HCT116 (cell line): Measurements from ENCODE around the gene NLRP11. TPM values are rescaled to one million over a fixed set of nuclear protein-coding genes. Genes with fewer than 3 reads are reported as not detected.

Experiments used
- ATAC-seq: fragments of 200-7000 bp; cut with Tn5 transposase; 2 replicates; pipeline ENCODE4 v1.9.1; 2020; ENCODE audit warnings: mild to moderate bottlenecking, moderate library complexity
- BruUV-seq: library from RNA; stranded (reverse); fragments of 400-500 nt; replicated peaks from 2 replicates; lab custom pipeline; 2021; lab: Mats Ljungman, UMichigan
- CTCF ChIA-PET: fragments of 300-600 bp; sonication (Branson Sonifier 250); formaldehyde crosslinking; loops from one replicate; lab custom pipeline; 2021; ENCODE audit warnings: antibody characterized with exemption; lab: Charles Lee
- POLR2A ChIA-PET: fragments of 300-600, 350-600 bp; sonication (Branson Sonifier 250); formaldehyde crosslinking; loops from one replicate; lab custom pipeline; 2021; ENCODE audit warnings: antibody characterized with exemption; lab: Charles Lee
- RAD21 ChIA-PET, 2 experiments: fragments of 300-600 bp; sonication (Branson Sonifier 250); formaldehyde crosslinking; loops; one replicate each; lab custom pipeline; 2023; ENCODE audit warnings: low total read pairs in 2 of 2; ENCODE audit not compliant: uncharacterized antibody in 2 of 2, unreplicated experiment in 2 of 2, low non-redundant PET in 1 of 2; lab: Charles Lee
- DNase-seq: peaks from one replicate; pipeline ENCODE4 v3.0.0-alpha.2; 2010; ENCODE audit warnings: low read depth, low spot score
- H2AFZ ChIP-seq: fragments of 200-600 bp; shearing (Covaris generic), sonication (generic); 2 replicates; pipeline ENCODE4 v1.6.1; 2017; ENCODE audit warnings: low read depth, mixed run types, mixed read lengths, antibody characterized with exemption, low read length; ENCODE audit not compliant: poor library complexity, severe bottlenecking
- H3K27ac ChIP-seq: 2 replicates; pipeline ENCODE4 v1.5.1; 2012; ENCODE audit warnings: low read depth, low read length
- H3K27me3 ChIP-seq: fragments of 200-600 bp; sonication (generic); 2 replicates; pipeline ENCODE4 v1.6.1; 2016; ENCODE audit warnings: mixed run types, low read length, mixed read lengths; ENCODE audit not compliant: insufficient read depth
- H3K36me3 ChIP-seq, 2 experiments: fragments of 200-500 bp in 1 of 2; fragments of 200-600 bp in 1 of 2; sonication (Bioruptor generic) in 1 of 2; sonication (generic) in 1 of 2; 2 replicates each; pipeline versions ENCODE4 v1.5.1 to v1.6.1; 2014 to 2016; ENCODE audit warnings: low read length in 2 of 2, inconsistent platforms in 1 of 2, mixed read lengths in 1 of 2, mixed run types in 1 of 2; ENCODE audit not compliant: insufficient read depth in 2 of 2, control insufficient read depth in 1 of 2
- H3K4me1 ChIP-seq, 2 experiments: fragments of 200-600 bp in 1 of 2; sonication (generic) in 1 of 2; 2 replicates each; pipeline versions ENCODE4 v1.5.1 to v1.6.1; 2012 to 2017; ENCODE audit warnings: low read length in 2 of 2, inconsistent platforms in 1 of 2, mild to moderate bottlenecking in 1 of 2, mixed read lengths in 1 of 2, mixed run types in 1 of 2, moderate library complexity in 1 of 2; ENCODE audit not compliant: insufficient read depth in 2 of 2, control insufficient read depth in 1 of 2
- H3K4me2 ChIP-seq: fragments of 200-600 bp; sonication (generic); 2 replicates; pipeline ENCODE4 v1.6.1; 2017; ENCODE audit warnings: mixed run types, low read length, mixed read lengths
- H3K4me3 ChIP-seq, 2 experiments: fragments of 200-600 bp in 1 of 2; sonication (generic) in 1 of 2; replicated peaks in 1 of 2; 2 replicates each; pipeline ENCODE4 v1.5.1; 2011 to 2016; ENCODE audit warnings: low read length in 2 of 2, control low read depth in 1 of 2, low read depth in 1 of 2, mild to moderate bottlenecking in 1 of 2, mixed read lengths in 1 of 2, mixed run types in 1 of 2
- H3K79me2 ChIP-seq: fragments of 200-600 bp; sonication (generic); 2 replicates; pipeline ENCODE4 v1.6.1; 2017; ENCODE audit warnings: mild to moderate bottlenecking, mixed run types, low read length, moderate library complexity, mixed read lengths; ENCODE audit not compliant: insufficient read depth
- H3K9ac ChIP-seq: fragments of 200-600 bp; sonication (generic); 2 replicates; pipeline ENCODE4 v1.6.1; 2016; ENCODE audit warnings: low read length, mixed read lengths
- H3K9me2 ChIP-seq: fragments of 200-600 bp; sonication (generic), shearing (Covaris generic); 2 replicates; pipeline ENCODE4 v1.6.1; 2017; ENCODE audit warnings: mixed run types, mild to moderate bottlenecking, moderate library complexity; ENCODE audit not compliant: insufficient read depth
- H3K9me3 ChIP-seq, 2 experiments: fragments of 200-500 bp in 1 of 2; fragments of 200-600 bp in 1 of 2; sonication (Bioruptor generic) in 1 of 2; sonication (generic) in 1 of 2; 2 replicates each; pipeline ENCODE4 v1.6.1; 2014 to 2017; ENCODE audit warnings: low read length in 2 of 2, mixed read lengths in 2 of 2, inconsistent platforms in 1 of 2, low read depth in 1 of 2, mild to moderate bottlenecking in 1 of 2, mixed run types in 1 of 2, moderate library complexity in 1 of 2; ENCODE audit not compliant: control insufficient read depth in 1 of 2, insufficient read depth in 1 of 2
- H4K20me1 ChIP-seq: fragments of 200-600 bp; sonication (generic), shearing (Covaris generic); 2 replicates; pipeline ENCODE4 v1.6.1; 2017; ENCODE audit warnings: mixed run types, mild to moderate bottlenecking, moderate library complexity; ENCODE audit not compliant: insufficient read depth
- CBX3 ChIP-seq: IDR thresholded peaks from 2 replicates; pipeline ENCODE4 v1.6.1; 2012; ENCODE audit warnings: low read depth
- CEBPB ChIP-seq: IDR thresholded peaks from 2 replicates; pipeline ENCODE4 v1.6.1; 2012; ENCODE audit warnings: low read depth
- EGR1 ChIP-seq: IDR thresholded peaks from 2 replicates; pipeline ENCODE4 v1.6.1; 2012; ENCODE audit warnings: low read depth
- ELF1 ChIP-seq: IDR thresholded peaks from 2 replicates; pipeline ENCODE4 v1.6.1; 2012; ENCODE audit warnings: low read depth, borderline replicate concordance
- EZH2 ChIP-seq: fragments of 200-600 bp; sonication (generic); IDR thresholded peaks from 2 replicates; pipeline ENCODE4 v1.6.1; 2017; ENCODE audit warnings: antibody characterized with exemption, mixed run types
- EZH2phosphoT487 ChIP-seq: fragments of 200-600 bp; IDR thresholded peaks from 2 replicates; pipeline ENCODE4 v1.6.1; 2018; ENCODE audit warnings: antibody characterized with exemption, borderline replicate concordance
- FOSL1 ChIP-seq: IDR thresholded peaks from 2 replicates; pipeline ENCODE4 v1.6.1; 2012; ENCODE audit warnings: low read depth
- JUND ChIP-seq: IDR thresholded peaks from 2 replicates; pipeline ENCODE4 v1.6.1; 2012
- POLR2A ChIP-seq: IDR thresholded peaks from 2 replicates; pipeline ENCODE4 v1.7.0; 2011; ENCODE audit warnings: borderline replicate concordance; ENCODE audit not compliant: insufficient read depth, insufficient read length; ENCODE audit errors: extremely low read depth
- POLR2AphosphoS5 ChIP-seq: IDR thresholded peaks from 2 replicates; pipeline ENCODE4 v1.6.1; 2011; ENCODE audit warnings: mild to moderate bottlenecking, low read depth, low read length, moderate library complexity
- RAD21 ChIP-seq: IDR thresholded peaks from 2 replicates; pipeline ENCODE4 v1.6.1; 2012; ENCODE audit warnings: low read depth, mild to moderate bottlenecking
- SIN3A ChIP-seq: IDR thresholded peaks from 2 replicates; pipeline ENCODE4 v1.6.1; 2012; ENCODE audit warnings: low read depth
- SP1 ChIP-seq: IDR thresholded peaks from 2 replicates; pipeline ENCODE4 v1.6.1; 2012; ENCODE audit warnings: low read depth
- SRF ChIP-seq: IDR thresholded peaks from 2 replicates; pipeline ENCODE4 v1.6.1; 2012; ENCODE audit warnings: low read depth
- TCF7L2 ChIP-seq: IDR thresholded peaks from 2 replicates; pipeline ENCODE4 v1.7.0; 2011; ENCODE audit warnings: borderline replicate concordance, inconsistent platforms; ENCODE audit not compliant: insufficient read depth, insufficient read length; ENCODE audit errors: extremely low read depth
- ZFX ChIP-seq: fragments of 450-650 bp; IDR thresholded peaks from 2 replicates; pipeline ENCODE4 v1.6.1; 2017
- ZNF274 ChIP-seq: fragments of 200-500 bp; sonication (Bioruptor generic); IDR thresholded peaks from 2 replicates; pipeline ENCODE4 v1.6.1; 2014; ENCODE audit warnings: mild to moderate bottlenecking, low read depth, low read length, inconsistent platforms
- intact Hi-C: fragments of 100-400 bp; cut with micrococcal nuclease; formaldehyde crosslinking; loops from 2 replicates; pipeline ENCODE4 v1.10.0; 2022
- total RNA-seq: library from RNA; stranded (reverse); gene quantifications from one replicate; pipeline ENCODE4 v1.2.1, GENCODE V29; 2021; ENCODE audit not compliant: unreplicated experiment
- TF ChIP-seq, protein P1 (sequence below): IDR thresholded peaks from 2 replicates; pipeline ENCODE4 v1.6.1; 2012
- TF ChIP-seq, protein P2 (sequence below), 3 experiments: fragments of 200-600 bp in 1 of 3; sonication (generic) in 1 of 3; IDR thresholded peaks in 2 of 3; conservative IDR thresholded peaks in 1 of 3; 2 replicates each; pipeline ENCODE4 v1.5.1; 2012 to 2017; ENCODE audit warnings: low read depth in 2 of 3, low read length in 2 of 3, antibody characterized with exemption in 1 of 3, borderline replicate concordance in 1 of 3, control low read depth in 1 of 3, mild to moderate bottlenecking in 1 of 3, mixed read lengths in 1 of 3, mixed run types in 1 of 3, moderate library complexity in 1 of 3; ENCODE audit not compliant: insufficient read depth in 1 of 3

The NLRP11 gene
- total RNA-seq, 1 experiment from 2014 or later, result 0.86 TPM

DNA sequence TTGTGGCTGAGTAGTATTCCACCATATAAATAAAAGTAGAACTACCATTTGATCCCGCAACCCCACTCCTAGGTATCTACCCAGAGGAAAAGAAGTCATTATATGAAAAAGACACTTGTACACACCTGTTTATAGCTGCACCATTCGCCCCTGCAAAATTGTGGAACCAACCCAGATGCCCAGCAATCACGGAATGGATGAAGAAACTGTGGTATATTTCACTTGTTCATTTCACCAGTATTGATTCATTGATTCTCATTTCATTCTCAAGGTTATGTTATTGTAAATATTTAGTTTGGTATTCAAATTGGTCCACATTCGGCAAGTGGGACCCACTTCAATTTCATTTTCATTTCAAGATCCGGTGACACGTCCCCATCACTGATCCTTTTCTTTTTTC lies 81.1 kb downstream of the NLRP11 start:
- H3K9ac ChIP-seq, result no peak overlapping the region
- H3K27me3 ChIP-seq, result peaks cover 21% of the 10 kb centered on the region; the same call in 1 of the 2 replicates
- H3K4me1 ChIP-seq, result no peaks in the 10 kb centered on the region
- ATAC-seq (no peak), DNase-seq (no peak)
- no peaks in the 10 kb centered on the region for H3K9me2 ChIP-seq
- ChIA-PET RAD21 (no interaction called here), CTCF (no interaction called here), POLR2A (no interaction called here)
- no peaks in the 10 kb centered on the region for H3K79me2 ChIP-seq
- no peaks in the 10 kb centered on the region for H4K20me1 ChIP-seq
- no peak for TF ChIP-seq SP1
- TF ChIP-seq ZFX, result no peak
- TF ChIP-seq CBX3, result no peak
- no peak for TF ChIP-seq ZNF274
- TF ChIP-seq, protein P1, sequence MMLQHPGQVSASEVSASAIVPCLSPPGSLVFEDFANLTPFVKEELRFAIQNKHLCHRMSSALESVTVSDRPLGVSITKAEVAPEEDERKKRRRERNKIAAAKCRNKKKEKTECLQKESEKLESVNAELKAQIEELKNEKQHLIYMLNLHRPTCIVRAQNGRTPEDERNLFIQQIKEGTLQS, result no peak
- no peak for TF ChIP-seq RAD21
- no peak for TF ChIP-seq SIN3A
- TF ChIP-seq EZH2, result no peak
- TF ChIP-seq, protein P2, sequence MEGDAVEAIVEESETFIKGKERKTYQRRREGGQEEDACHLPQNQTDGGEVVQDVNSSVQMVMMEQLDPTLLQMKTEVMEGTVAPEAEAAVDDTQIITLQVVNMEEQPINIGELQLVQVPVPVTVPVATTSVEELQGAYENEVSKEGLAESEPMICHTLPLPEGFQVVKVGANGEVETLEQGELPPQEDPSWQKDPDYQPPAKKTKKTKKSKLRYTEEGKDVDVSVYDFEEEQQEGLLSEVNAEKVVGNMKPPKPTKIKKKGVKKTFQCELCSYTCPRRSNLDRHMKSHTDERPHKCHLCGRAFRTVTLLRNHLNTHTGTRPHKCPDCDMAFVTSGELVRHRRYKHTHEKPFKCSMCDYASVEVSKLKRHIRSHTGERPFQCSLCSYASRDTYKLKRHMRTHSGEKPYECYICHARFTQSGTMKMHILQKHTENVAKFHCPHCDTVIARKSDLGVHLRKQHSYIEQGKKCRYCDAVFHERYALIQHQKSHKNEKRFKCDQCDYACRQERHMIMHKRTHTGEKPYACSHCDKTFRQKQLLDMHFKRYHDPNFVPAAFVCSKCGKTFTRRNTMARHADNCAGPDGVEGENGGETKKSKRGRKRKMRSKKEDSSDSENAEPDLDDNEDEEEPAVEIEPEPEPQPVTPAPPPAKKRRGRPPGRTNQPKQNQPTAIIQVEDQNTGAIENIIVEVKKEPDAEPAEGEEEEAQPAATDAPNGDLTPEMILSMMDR (IDR thresholded peaks at IDR 0.05 in 2 of 3, conservative IDR thresholded peaks at IDR 0.05 in 1 of 3; ENCODE audit: borderline replicate concordance in 1 of 3, insufficient read depth in 1 of 3, low read depth in 2 of 3, low read length in 2 of 3), result no peak
- TF ChIP-seq POLR2A, result no peak
- TF ChIP-seq TCF7L2, result no peak
- TF ChIP-seq EGR1, result no peak
- TF ChIP-seq CEBPB, result no peak
- no peak for TF ChIP-seq POLR2AphosphoS5
- no peak for TF ChIP-seq EZH2phosphoT487
- TF ChIP-seq JUND, result no peak
- no peak for TF ChIP-seq FOSL1
- TF ChIP-seq ELF1, result no peak
- no peak for TF ChIP-seq SRF
- BruUV-seq, result no TSS peak
- no peaks in the 10 kb centered on the region for H3K36me3 ChIP-seq
- H3K9me3 ChIP-seq, result no peaks in the 10 kb centered on the region
- H3K4me3 ChIP-seq, result no peak overlapping the region
- H3K27ac ChIP-seq, result no peak overlapping the region
- H3K4me2 ChIP-seq, result no peak overlapping the region
- H2AFZ ChIP-seq, result no peak overlapping the region
- intact Hi-C loops, result no loop called here
